HG02623 (cell line): Measurements from ENCODE around the gene ST6GALNAC3.
"Not testable (repeated sequence)": the region's sequence is repeated elsewhere in the genome, so short reads cannot be mapped to it uniquely, and the experiment has no call there.

Source experiments
- ATAC-seq: cut with Tn5 transposase; IDR thresholded peaks from one replicate; pipeline ENCODE4 v1.9.1; 2021; ENCODE audit warnings: moderate library complexity; ENCODE audit not compliant: unreplicated experiment

Gene ST6GALNAC3

GRCh38 chr1:76074321-76075187 is at the start of gene ST6GALNAC3:
Gene ST6GALNAC3, plus strand, starts transcription at chr1:76074746.
- peak; percentile 66 for ATAC-seq

- no peak for ATAC-seq
These were observed 47.2 kb upstream of the ST6GALNAC3 start for GRCh38 chr1:76027341-76027740.

GRCh38 chr1:76029331-76029730 is 45.2 kb upstream of the ST6GALNAC3 start:
- ATAC-seq = no peak

GRCh38 chr1:76031496-76031895 is 43.0 kb upstream of the ST6GALNAC3 start:
- no peak for ATAC-seq

- no peak for ATAC-seq
These were observed 40.6 kb upstream of the ST6GALNAC3 start for GRCh38 chr1:76033800-76034475.

- ATAC-seq = no peak
These were observed 39.5 kb upstream of the ST6GALNAC3 start for GRCh38 chr1:76035053-76035452.

- no peak for ATAC-seq
These were observed 37.2 kb upstream of the ST6GALNAC3 start for GRCh38 chr1:76037324-76037723.

GRCh38 chr1:76038287-76039004 is 36.1 kb upstream of the ST6GALNAC3 start:
- ATAC-seq = no peak

GRCh38 chr1:76046149-76046548 is 28.4 kb upstream of the ST6GALNAC3 start:
- no peak for ATAC-seq

GRCh38 chr1:76048219-76048618 is 26.3 kb upstream of the ST6GALNAC3 start:
- ATAC-seq = no peak

- ATAC-seq = no peak
These were observed 25.6 kb upstream of the ST6GALNAC3 start for GRCh38 chr1:76048926-76049325.

GRCh38 chr1:76049498-76049897 is 25.0 kb upstream of the ST6GALNAC3 start:
- ATAC-seq = no peak

- ATAC-seq = not testable (repeated sequence)
These were observed 24.5 kb upstream of the ST6GALNAC3 start for GRCh38 chr1:76050073-76050472.

GRCh38 chr1:76053021-76053420 is 21.5 kb upstream of the ST6GALNAC3 start:
- ATAC-seq = no peak

- ATAC-seq = no peak
These were observed 20.2 kb upstream of the ST6GALNAC3 start for GRCh38 chr1:76054359-76054758.

- ATAC-seq = no peak
These were observed 18.6 kb upstream of the ST6GALNAC3 start for GRCh38 chr1:76055987-76056386.

- no peak for ATAC-seq
These were observed 15.1 kb upstream of the ST6GALNAC3 start for GRCh38 chr1:76059451-76059850.

- ATAC-seq = no peak
These were observed 9.3 kb upstream of the ST6GALNAC3 start for GRCh38 chr1:76065270-76065669.

GRCh38 chr1:76066394-76066793 is 8.2 kb upstream of the ST6GALNAC3 start:
- ATAC-seq = no peak

- ATAC-seq = no peak
These were observed 6.0 kb upstream of the ST6GALNAC3 start for GRCh38 chr1:76068542-76068941.

- no peak for ATAC-seq
These were observed 5.5 kb upstream of the ST6GALNAC3 start for GRCh38 chr1:76068953-76069561.
